IMR-90 (cell line): ENCODE measurements around the gene ITLN1. TPM values are rescaled to one million over a fixed set of nuclear protein-coding genes. Genes with fewer than 3 reads are reported as not detected.
A peak's percentile ranks its signal among the peaks of the same experiment; 100 is the strongest.

Source experiments
- ATAC-seq: fragments of 200-7000 bp; cut with Tn5 transposase; 2 replicates; pipeline ENCODE4 v1.9.1; 2020; ENCODE audit warnings: low read depth, mild to moderate bottlenecking, moderate library complexity
- BruUV-seq: library from RNA; stranded (reverse); fragments of 400-500 nt; replicated peaks from 2 replicates; lab custom pipeline; 2021; lab: Mats Ljungman, UMichigan
- CTCF ChIA-PET: fragments of 300-600 bp; formaldehyde crosslinking; extraction: SDS; loops from one replicate; lab custom pipeline; 2021; ENCODE audit warnings: antibody characterized with exemption; lab: Yijun Ruan, JAX
- POLR2A ChIA-PET: fragments of 300-600 bp; sonication (Branson Sonifier 250); formaldehyde crosslinking; loops from one replicate; lab custom pipeline; 2022; ENCODE audit warnings: antibody characterized with exemption; ENCODE audit not compliant: unreplicated experiment; lab: Charles Lee
- DNase-seq: peaks from one replicate; pipeline ENCODE4 v3.0.0; 2013
- H2AFZ ChIP-seq: replicated peaks from 2 replicates; pipeline ENCODE3; 2013; ENCODE audit warnings: low read length, mild to moderate bottlenecking; ENCODE audit not compliant: poor library complexity
- H2AK5ac ChIP-seq: 2 replicates; pipeline ENCODE4 v1.6.1; 2013; ENCODE audit warnings: low read depth, low read length, inconsistent platforms
- H2AK9ac ChIP-seq: replicated peaks from 2 replicates; pipeline ENCODE3; 2013; ENCODE audit warnings: mild to moderate bottlenecking, low read depth, low read length, moderate library complexity; ENCODE audit not compliant: poor library complexity
- H2BK120ac ChIP-seq: 2 replicates; pipeline ENCODE4 v1.6.1; 2013; ENCODE audit warnings: low read depth, low read length, inconsistent platforms
- H2BK15ac ChIP-seq: 3 replicates; pipeline ENCODE4 v1.6.1; 2013; ENCODE audit warnings: low read depth, low read length, inconsistent platforms
- H2BK20ac ChIP-seq: 2 replicates; pipeline ENCODE4 v1.6.1; 2013; ENCODE audit warnings: low read depth, mild to moderate bottlenecking, inconsistent platforms, low read length, moderate library complexity
- H2BK5ac ChIP-seq: 2 replicates; pipeline ENCODE4 v1.6.1; 2013; ENCODE audit warnings: mild to moderate bottlenecking, low read depth, low read length, inconsistent platforms; ENCODE audit not compliant: poor library complexity, severe bottlenecking
- H3K14ac ChIP-seq: replicated peaks from 2 replicates; pipeline ENCODE4 v1.6.1; 2013; ENCODE audit warnings: low read depth, low read length, inconsistent platforms
- H3K18ac ChIP-seq: 2 replicates; pipeline ENCODE4 v1.6.1; 2013; ENCODE audit warnings: low read depth, low read length, control low read depth
- H3K23ac ChIP-seq: 2 replicates; pipeline ENCODE4 v1.6.1; 2013; ENCODE audit warnings: low read depth, low read length, inconsistent platforms
- H3K27ac ChIP-seq: 2 replicates; pipeline ENCODE4 v1.5.1; 2013; ENCODE audit warnings: mild to moderate bottlenecking, control low read depth, low read length; ENCODE audit not compliant: insufficient read depth
- H3K27me3 ChIP-seq: 2 replicates; pipeline ENCODE4 v1.6.1; 2013; ENCODE audit warnings: low read length; ENCODE audit not compliant: control insufficient read depth, insufficient read depth
- H3K36me3 ChIP-seq: 2 replicates; pipeline ENCODE4 v1.6.1; 2013; ENCODE audit warnings: low read length, mixed read lengths; ENCODE audit not compliant: control insufficient read depth, insufficient read depth
- H3K4ac ChIP-seq: 2 replicates; pipeline ENCODE4 v1.6.1; 2013; ENCODE audit warnings: low read depth, low read length, inconsistent platforms
- H3K4me1 ChIP-seq: 2 replicates; pipeline ENCODE4 v1.6.1; 2013; ENCODE audit warnings: low read length, mixed read lengths; ENCODE audit not compliant: control insufficient read depth, insufficient read depth
- H3K4me2 ChIP-seq: 2 replicates; pipeline ENCODE4 v1.6.1; 2013; ENCODE audit warnings: low read depth, mild to moderate bottlenecking, control low read depth, low read length, moderate library complexity
- H3K4me3 ChIP-seq: 2 replicates; pipeline ENCODE4 v1.5.1; 2013; ENCODE audit warnings: low read depth, mild to moderate bottlenecking, control low read depth, low read length, moderate library complexity; ENCODE audit not compliant: insufficient read depth
- H3K56ac ChIP-seq: 2 replicates; pipeline ENCODE4 v1.6.1; 2013; ENCODE audit warnings: low read length, inconsistent platforms; ENCODE audit not compliant: insufficient read depth; ENCODE audit errors: extremely low read depth
- H3K79me1 ChIP-seq, 2 experiments: 2 replicates each; pipeline ENCODE4 v1.6.1; 2013; ENCODE audit warnings: low read length in 2 of 2, inconsistent platforms in 1 of 2, low read depth in 1 of 2
- H3K9ac ChIP-seq: 2 replicates; pipeline ENCODE4 v1.6.1; 2013; ENCODE audit warnings: low read depth, low read length, control low read depth
- H3K9me1 ChIP-seq: 2 replicates; pipeline ENCODE4 v1.6.1; 2013; ENCODE audit warnings: low read length, inconsistent platforms; ENCODE audit not compliant: insufficient read depth
- H3K9me3 ChIP-seq: 2 replicates; pipeline ENCODE4 v1.6.1; 2013; ENCODE audit warnings: low read length; ENCODE audit not compliant: control insufficient read depth, insufficient read depth
- H4K20me1 ChIP-seq: 2 replicates; pipeline ENCODE4 v1.6.1; 2013; ENCODE audit warnings: low read length, inconsistent platforms; ENCODE audit not compliant: insufficient read depth
- H4K5ac ChIP-seq: 2 replicates; pipeline ENCODE4 v1.6.1; 2013; ENCODE audit warnings: mild to moderate bottlenecking, low read depth, low read length, control low read depth
- H4K8ac ChIP-seq, 2 experiments: 2 replicates each; pipeline ENCODE4 v1.6.1; 2013; ENCODE audit warnings: low read depth in 2 of 2, low read length in 2 of 2, control low read depth in 1 of 2, inconsistent platforms in 1 of 2
- H4K91ac ChIP-seq: 2 replicates; pipeline ENCODE4 v1.6.1; 2013; ENCODE audit warnings: low read depth, low read length, inconsistent platforms; ENCODE audit not compliant: insufficient read depth
- CTCF ChIP-seq: conservative IDR thresholded peaks from 2 replicates; pipeline ENCODE4 v1.5.1; 2012; ENCODE audit warnings: mild to moderate bottlenecking, low read depth, low read length, improper control_type of control experiment
- MAZ ChIP-seq: IDR thresholded peaks from 2 replicates; pipeline ENCODE4 v1.6.1; 2012; ENCODE audit warnings: low read depth, mild to moderate bottlenecking, low read length, improper control_type of control experiment, moderate library complexity, borderline replicate concordance
- RAD21 ChIP-seq: IDR thresholded peaks from 2 replicates; pipeline ENCODE4 v1.6.1; 2012; ENCODE audit warnings: low read length, improper control_type of control experiment
- SMC3 ChIP-seq: fragments of 150-350 bp; IDR thresholded peaks from 2 replicates; pipeline ENCODE4 v1.6.1; 2016; ENCODE audit warnings: low read depth, mild to moderate bottlenecking, antibody characterized with exemption, low read length, moderate library complexity
- WGBS, 2 experiments: methylation state at CpG; one replicate each; pipeline versions ENCODE4 v1.1.5 to v1.1.7; 2013; ENCODE audit warnings: missing lambda C conversion rate in 2 of 2; ENCODE audit not compliant: insufficient read length in 1 of 2; ENCODE audit errors: extremely low coverage in 2 of 2; 5-methylcytosine and 5-hydroxymethylcytosine counted together
- dilution Hi-C: fragments of 300-500 bp; cut with HindIII; formaldehyde crosslinking; loops from one replicate; pipeline ENCODE4 v1.14.3; 2018; ENCODE audit warnings: low sequenced_read_pairs; ENCODE audit not compliant: unreplicated experiment
- in situ Hi-C: fragments of 300-500 bp; cut with MboI; formaldehyde crosslinking; loops from 3 replicates; pipeline ENCODE4 v1.14.3; 2019; ENCODE audit warnings: low sequenced_read_pairs, inconsistent platforms, mixed read lengths
- intact Hi-C: fragments of 100-400 bp; cut with micrococcal nuclease; formaldehyde crosslinking; loops from 2 replicates; pipeline ENCODE4 v1.10.0; 2022
- polyA plus RNA-seq, 3 experiments: library from polyadenylated mRNA; depleted of rRNA; stranded (reverse); fragments of >200 nt; gene quantifications; 2 replicates each; pipeline ENCODE4 v1.2.3, GENCODE V29; 2012; ENCODE audit warnings: low replicate concordance in 1 of 3
- total RNA-seq: library from RNA; depleted of rRNA; stranded (reverse); fragments of >200 nt; gene quantifications from 2 replicates; pipeline ENCODE4 v1.2.3, GENCODE V29; 2012

The ITLN1 gene
- total and polyA plus RNA-seq, 2 of the 4 experiments (the other 2 are of a cell fraction): not detected

GRCh38 chr1:160834945-160835565, 49.9 kb downstream of the ITLN1 start:
- CTCF ChIA-PET: interaction anchor here (0.6 to 1.5 kb wide), 4 partner anchors 9 to 262 kb away, joined by 3 to 4 read pairs (median 4); no protein-coding TSS in a partner anchor
- H2BK20ac ChIP-seq: no peak overlapping the region
- DNase-seq: peak; percentile 31

More at GRCh38 chr1:160834945-160835565, 49.9 kb downstream of the ITLN1 start:
- no peak overlapping the region for H3K4me2 ChIP-seq
- no peak overlapping the region for H3K18ac ChIP-seq
- no peak overlapping the region for H3K14ac ChIP-seq
- dilution Hi-C loops: no loop called here
- H3K4me1 ChIP-seq: no peaks in the 10 kb centered on the region
- H2BK15ac ChIP-seq: no peak overlapping the region
- WGBS, 2 experiments: no CpG with 5 or more reads among the region's 3 CpGs
- in situ Hi-C loops: no loop called here
- no peak overlapping the region for H2AK9ac ChIP-seq
- no peaks in the 10 kb centered on the region for H3K36me3 ChIP-seq
- no peak for ATAC-seq
- no peak overlapping the region for H2AK5ac ChIP-seq
- no peak overlapping the region for H3K23ac ChIP-seq
- no peak overlapping the region for H2BK5ac ChIP-seq
- intact Hi-C loops: loop anchor here (1.0 kb wide), 2 partner anchors 116 to 155 kb away; no protein-coding TSS in a partner anchor
- no peaks in the 10 kb centered on the region for H3K79me1 ChIP-seq
- no peak overlapping the region for H2BK120ac ChIP-seq
- no peak overlapping the region for H4K8ac ChIP-seq
- H3K27ac ChIP-seq: no peak overlapping the region
- H3K27me3 ChIP-seq: peaks cover 8% of the 10 kb centered on the region
- peak; percentile 61 for TF ChIP-seq RAD21
- TF ChIP-seq SMC3: peak; percentile 47
- TF ChIP-seq CTCF: peak; percentile 68
- no peak for TF ChIP-seq MAZ
- H3K9ac ChIP-seq: no peak overlapping the region
- no peak overlapping the region for H4K5ac ChIP-seq
- H3K56ac ChIP-seq: no peak overlapping the region
- H4K91ac ChIP-seq: no peak overlapping the region
- POLR2A ChIA-PET: no interaction called here
- H4K20me1 ChIP-seq: no peaks in the 10 kb centered on the region
- BruUV-seq: no TSS peak
- no peaks in the 10 kb centered on the region for H3K9me3 ChIP-seq
- H3K4ac ChIP-seq: no peak overlapping the region
- no peak overlapping the region for H3K4me3 ChIP-seq
- no peak overlapping the region for H2AFZ ChIP-seq
- no peaks in the 10 kb centered on the region for H3K9me1 ChIP-seq
